Stimulated activated CD4-positive, alpha-beta T cell treated with anti-CD3 and anti-CD28 coated beads, Interleukin-15, amount 100 ng/mL, for 48 hours (primary cell): ENCODE measurements around the gene CLN6.
A peak's percentile ranks its signal among the peaks of the same experiment; 100 is the strongest.
"Not testable (repeated sequence)": the region's sequence is repeated elsewhere in the genome, so short reads cannot be mapped to it uniquely, and the experiment has no call there.

Experiments used
- DNase-seq, 2 donors: peaks; one replicate each; pipeline ENCODE4 v3.0.0-alpha.2; 2020; ENCODE audit warnings: low read depth in 2 of 2

Gene CLN6

DNA sequence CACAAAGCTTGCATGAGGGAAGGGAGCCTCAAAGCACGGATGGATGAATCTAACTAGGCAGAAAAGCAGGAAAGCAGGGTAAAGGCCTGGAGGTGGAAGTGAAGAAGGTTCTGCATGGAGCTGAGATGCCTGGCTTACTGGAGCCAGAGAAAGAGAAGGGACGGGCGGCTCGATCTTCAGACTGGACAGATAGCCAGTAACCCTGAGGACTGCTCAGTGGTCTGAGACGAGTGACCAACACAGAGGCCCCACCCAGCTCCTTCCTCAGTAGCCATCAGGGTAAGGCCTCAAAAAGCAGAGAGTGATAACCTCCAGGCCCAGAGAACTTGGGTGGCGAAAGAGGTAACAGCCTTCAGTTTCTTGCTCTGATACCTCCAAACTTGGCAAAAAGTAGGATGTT, 6.4 kb downstream of the CLN6 start:
- DNase-seq, result no peak

DNA sequence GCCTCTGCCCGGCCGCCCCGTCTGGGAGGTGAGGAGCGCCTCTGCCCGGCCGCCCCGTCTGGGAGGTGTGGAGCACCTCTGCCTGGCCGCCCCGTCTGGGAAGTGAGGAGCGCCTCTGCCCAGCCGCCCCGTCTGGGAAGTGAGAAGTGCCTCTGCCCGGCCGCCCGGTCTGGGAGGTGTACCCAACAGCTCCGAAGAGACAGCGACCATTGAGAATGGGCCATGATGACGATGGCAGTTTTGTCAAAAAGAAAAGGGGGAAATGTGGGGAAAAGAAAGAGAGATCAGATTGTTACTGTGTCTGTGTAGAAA, 7.1 kb downstream of the CLN6 start:
- DNase-seq, result not testable (repeated sequence)

DNA sequence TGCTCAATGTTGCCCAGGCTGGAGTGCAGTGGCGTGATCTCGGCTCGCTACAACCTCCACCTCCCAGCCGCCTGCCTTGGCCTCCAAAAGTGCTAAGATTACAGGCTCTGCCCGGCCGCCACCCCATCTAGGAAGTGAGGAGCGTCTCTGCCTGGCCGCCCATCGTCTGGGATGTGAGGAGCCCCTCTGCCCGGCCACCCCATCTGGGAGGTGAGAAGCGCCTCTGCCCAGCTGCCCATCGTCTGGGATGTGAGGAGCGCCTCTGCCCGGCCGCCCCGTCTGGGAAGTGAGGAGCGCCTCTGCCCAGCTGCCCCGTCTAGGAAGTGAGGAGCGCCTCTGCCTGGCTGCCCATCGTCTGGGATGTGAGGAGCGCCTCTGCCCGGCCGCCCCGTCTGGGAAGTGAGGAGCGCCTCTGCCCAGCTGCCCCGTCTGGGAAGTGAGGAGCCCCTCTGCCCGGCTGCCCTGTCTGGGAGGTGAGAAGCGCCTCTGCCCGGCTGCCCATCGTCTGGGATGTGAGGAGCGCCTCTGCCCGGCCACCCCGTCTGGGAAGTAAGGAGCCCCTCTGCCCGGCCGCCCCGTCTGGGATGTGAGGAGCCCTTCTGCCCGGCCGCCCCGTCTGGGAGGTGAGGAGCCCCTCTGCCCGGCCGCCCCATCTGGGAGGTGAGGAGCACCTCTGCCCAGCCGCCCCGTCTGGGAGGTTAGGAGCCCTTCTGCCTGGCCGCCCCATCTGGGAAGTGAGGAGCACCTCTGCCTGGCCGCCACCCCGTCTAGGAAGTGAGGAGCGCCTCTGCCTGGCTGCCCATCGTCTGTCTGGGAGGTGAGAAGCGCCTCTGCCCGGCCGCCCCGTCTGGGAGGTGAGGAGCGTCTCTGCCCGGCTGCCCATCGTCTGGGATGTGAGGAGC, 7.7 kb downstream of the CLN6 start:
- not testable (repeated sequence) for DNase-seq

DNA sequence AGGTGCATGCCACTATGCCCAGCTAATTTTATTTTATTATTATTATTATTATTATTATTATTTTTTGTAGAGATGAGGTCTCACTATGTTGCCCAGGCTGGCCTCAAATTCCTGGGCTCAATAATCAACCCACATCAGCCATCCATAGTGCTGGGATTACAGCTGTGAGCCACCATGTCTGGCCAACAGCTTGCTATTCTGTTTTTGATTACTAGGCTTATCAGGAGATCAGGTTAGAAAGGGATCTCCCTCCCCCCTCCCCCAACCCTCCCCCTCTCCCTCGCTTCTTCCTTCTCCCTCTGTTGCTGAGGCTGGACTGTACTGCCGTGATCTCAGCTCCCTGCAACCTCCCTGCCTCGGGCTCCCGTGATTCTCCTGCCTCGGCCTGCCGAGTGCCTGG, 8.6 kb downstream of the CLN6 start:
- DNase-seq, result no peak

DNA sequence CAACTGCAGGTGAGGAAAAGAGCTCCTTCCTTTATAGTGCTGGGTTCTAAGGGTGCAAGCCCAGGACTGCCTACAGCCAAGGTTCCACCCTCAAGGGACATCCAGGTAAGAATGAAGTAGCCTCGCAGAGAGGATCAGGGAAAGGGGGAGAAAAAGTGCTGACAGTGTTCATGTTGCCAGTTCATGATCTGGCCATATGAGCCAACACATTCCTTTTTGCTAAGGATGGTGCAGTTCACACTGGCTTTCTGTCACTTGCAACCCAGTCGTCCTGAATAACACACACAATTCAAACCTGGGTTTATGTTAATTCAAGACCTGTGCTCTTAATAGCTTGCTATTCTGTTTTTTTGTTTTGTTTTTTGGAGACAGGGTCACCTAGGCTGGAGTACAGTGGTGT, 9.0 kb downstream of the CLN6 start:
- DNase-seq, result no peak

DNA sequence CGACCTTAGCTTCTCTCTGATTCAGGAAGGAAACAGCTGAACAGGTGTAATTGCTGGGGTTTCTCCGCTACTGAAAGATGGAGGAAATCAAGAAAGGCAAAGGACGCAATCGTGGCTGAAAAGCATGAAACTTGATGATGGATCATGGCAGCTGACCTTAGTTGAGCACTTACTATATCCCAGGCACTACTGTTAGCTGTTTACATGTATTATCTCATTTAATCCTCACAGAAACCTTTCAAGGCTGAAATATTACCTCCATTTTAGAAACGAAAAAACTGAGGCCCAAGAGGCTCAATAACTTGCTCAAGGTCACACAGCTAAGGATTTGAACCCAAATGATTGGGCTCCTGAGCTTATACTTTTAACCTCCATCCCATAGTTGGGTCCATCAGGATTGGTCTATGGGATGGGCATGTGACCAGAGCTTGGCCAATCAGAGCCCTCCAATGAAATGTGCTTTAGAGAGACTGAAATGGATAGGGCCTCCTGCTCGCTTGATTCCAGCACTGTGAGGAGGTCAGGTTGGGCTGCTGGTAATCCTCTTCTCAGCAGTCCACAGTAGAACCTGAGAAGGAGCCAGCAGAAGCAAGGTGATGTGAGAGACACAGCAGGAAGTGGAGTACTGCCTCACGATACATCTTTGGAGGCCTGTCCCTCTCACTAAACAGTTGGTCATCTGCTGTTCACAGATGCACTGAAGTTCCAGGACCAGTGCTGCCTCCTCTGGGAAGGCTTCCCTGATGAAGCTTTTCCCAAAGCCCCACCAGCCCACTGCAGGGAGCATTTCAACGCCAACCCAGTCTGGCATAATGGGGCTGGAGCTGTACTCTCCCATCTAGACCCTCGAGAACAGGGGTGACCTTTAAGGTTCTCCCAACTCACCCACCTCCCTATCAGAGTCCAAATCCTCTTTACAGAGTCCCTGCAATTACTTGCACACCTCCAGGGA, 10.4 kb downstream of the CLN6 start:
- DNase-seq, result no peak

DNA sequence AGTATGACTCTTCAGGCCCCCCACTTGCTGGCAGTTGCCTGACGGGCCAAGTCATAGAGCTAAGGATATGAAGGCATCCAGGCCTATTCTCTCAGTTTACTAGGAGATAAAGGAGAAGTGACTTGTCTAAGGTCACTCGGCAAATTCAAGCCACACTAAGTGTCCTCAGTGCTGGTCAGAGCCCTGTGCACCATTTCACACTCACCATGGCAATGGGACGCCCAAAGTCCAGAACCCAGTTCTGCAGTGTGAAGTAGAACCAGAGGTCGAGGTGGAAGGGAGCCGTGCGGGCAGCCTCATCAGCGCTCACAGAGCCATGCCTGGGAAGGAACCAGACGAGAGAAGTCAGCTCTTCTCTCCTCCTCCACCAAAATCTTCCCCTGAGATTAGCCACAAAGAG, 11.2 kb downstream of the CLN6 start:
- no peak for DNase-seq

DNA sequence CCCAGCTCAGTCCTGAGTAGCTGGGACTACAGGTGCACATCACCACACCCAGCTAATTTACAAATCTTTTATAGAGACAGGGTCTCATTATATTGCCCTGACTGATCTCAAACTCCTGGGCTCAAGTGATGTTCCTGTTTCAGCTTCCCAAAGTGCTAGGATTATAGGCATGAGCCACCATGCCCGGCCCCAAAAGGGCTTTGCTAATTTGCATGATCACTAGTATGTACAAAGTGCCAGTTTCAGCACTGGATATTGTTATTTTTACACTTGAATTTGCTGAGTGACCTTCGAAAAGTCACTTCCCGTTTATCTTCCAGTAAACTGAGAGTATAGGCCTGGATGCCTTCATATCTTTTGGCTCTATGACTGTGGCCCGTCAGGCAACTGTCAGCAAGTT, 12.2 kb downstream of the CLN6 start:
- no peak for DNase-seq

DNA sequence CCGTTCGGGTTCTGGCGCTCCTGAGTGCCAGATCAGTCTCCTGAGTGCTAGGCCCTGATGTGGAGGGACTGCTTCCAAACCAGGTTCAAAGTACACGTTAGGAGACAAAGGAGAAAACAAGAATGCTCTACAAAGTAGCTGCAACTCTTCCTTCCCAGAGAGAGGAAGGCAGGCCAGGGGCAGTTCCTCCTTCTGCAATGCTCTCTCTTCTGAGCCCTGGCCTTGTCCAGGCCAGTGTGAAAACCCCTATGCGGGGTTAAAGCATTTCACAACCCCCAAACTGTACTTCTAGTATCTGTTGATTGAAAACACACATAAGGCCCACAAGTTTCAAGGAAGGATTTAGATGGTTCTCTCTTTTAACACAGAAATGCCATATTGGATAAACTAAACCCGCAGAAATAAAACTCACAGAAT, 14.7 kb downstream of the CLN6 start:
- DNase-seq, result no peak

DNA sequence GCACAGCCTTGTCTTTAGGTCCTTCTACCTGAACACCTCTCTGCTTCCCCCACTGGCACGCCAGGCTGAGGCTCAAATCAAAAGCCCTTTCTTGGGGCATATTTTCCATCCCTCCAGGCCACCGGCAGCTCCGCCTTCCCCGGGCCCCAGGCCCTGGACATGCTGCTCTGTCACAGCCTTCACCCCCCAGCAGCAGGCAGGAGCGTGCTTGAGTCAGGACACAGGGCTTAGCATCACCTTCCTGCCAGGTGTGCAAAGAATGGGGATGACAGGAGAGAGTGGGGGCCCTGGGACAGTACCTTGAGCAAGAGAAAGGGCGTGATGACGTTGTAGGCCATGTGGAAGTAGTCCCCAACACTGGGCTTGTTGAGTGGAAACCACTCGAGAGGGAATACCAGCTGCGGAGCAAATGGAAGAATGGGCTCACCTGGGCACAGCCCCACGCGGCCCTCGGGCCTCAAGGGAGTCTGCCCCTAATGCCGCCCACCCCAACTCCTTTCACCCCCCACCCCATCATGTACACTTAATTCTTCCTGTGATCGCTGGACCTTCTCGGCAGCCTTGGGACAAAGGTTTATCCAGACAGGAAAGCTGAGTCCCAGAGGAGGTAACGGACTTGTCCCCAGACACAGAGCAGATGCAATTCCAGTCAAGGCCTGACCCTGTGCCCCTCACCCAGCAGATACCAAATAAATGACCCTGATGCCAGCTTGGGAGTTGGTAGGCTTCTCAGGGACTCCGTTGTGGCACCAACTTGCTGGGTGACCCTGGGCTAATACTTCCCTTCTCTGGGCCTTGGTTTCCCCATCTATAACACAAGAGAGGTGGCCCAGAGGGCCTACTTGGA, 15.3 kb downstream of the CLN6 start:
- no peak for DNase-seq

DNA sequence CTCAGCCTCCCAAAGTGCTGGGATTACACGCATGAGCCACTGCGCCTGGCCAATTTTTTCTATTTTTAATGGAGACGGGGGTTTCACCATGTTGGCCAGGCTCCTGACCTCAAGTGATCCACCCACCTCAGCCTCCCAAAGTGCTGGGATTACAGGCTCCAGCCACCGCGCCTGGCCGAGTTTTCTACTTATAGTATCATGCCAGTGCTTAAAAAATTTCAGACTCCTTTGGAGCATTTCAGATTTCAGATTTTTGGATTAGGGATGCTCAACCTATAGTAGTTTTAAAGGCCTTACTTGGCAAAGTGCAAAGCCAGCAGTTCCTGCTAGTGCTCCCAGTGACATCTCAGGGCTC, 16.1 kb downstream of the CLN6 start:
- DNase-seq, result not testable (repeated sequence)

DNA sequence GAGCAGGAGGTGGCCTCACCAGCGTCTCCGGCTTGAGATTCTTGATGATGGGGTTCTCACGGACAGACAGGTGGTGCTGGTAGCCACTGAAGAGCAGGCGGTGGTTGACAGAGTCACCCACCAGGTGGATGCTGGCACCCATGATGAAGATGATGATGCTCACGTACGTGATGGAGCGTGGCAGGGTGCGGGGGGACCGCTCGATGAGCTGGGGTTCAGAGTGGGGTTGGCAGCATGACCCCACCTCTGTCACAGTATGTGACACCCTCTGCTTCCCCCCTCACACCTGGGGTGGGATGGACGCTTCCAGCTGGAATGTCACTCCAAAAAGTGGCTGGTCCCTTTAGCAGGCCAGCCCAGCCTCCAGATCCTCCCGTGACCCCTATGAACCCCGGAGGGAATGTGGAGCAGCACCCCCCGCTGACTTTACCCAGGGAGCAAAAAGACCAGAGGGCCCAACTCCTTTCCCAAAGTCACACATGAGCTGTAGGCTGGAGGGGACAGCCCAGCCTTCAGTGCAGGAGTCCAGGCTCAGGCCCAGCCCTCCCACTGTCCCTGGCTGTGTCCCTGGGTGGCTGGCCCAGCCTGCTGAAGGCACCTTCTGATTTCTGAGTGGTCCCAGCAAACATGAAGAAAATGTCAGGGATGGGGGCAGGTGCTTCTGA, 17.7 kb downstream of the CLN6 start:
- no peak for DNase-seq

DNA sequence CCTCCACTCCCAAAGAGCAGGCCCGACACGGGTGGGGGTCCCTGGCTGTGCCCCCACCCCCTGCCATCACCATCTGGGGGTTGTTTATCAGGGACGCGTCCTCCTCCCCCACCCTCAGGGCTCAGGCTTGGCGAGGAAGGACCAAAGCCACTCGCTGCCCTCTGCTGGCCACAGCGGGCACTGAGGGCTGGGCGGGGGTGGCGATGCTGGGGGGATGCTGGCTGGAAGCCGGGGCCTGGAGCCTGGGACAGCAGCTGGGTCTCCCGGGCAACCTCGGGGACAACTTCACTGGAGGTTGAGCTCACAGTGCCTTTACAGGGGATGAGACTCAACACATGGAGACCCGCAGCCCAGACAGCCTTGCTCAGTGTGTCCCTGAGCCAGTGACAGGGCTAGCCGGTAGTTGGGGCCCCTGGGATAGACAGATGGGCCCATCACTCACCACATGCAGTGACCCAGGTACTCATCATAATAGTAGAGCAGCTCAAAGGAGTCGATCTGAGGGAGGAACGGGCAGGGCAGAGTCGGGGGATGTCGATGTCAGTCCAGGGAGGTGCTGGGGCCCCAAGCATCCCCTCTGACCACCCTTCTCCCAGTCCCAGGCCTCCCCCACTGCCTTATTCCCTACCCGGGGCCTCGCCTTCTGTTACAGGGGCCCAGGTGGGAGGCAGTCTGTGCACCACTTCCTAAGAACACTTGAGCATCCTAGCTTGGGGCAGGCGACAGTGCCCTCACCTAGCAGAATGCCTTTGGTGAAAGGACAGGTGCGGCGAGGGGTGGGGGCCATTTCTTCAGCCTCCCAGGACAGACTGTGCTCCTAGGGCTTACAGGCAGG, 18.5 kb downstream of the CLN6 start:
- DNase-seq, result peak; percentile 25 to 48

DNA sequence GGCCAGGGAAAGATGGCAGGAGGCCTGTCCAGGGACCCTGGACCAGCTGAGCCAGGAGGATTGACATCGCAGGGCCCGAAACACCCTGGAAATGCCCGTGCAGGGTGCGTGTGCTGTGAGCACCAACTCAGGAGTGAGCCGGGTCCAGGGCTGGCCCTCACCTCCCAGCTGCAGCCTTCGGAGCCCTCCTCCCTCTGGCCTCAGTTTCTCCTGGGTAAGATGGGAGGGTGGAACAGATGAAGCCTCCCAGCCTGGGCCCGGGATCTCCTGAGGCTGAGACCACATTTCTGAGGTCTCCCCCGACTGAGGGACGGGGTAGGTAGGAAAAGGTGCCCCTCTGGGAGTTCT, 19.1 kb downstream of the CLN6 start:
- DNase-seq, result no peak

DNA sequence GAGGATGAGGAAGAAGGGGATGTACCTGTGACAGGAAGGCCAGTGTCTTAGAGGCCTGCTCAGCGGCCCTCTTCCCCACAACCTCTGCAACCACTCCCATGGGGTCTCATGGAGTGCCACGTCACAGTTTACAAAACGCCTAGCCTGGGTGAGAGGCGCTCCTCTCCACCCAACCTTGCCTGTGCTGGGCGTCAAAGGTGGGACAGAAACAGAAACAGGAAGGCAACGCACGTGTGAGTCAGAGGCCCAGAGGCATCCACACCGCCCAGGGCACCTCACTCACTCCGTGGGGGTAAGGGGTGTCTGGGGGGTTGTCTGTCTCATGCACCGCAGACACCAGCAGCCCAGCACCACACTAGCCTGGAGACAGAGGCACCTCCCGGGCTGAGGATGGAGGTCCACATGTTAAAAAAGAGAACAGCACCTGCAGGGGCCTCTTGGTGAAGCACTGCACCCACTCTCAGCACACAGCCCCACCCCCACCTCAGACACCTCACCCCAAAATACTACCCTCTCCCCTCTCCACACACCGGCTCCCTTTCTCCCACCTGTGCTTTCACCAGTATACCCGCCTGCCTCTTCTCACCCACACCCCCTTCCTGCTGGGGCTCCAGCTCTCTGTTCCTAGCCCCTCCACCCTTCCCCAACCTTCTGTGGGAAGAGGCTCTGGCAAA, 19.7 kb downstream of the CLN6 start:
- peak in 1 of 2 donors; percentile 35 for DNase-seq

DNA sequence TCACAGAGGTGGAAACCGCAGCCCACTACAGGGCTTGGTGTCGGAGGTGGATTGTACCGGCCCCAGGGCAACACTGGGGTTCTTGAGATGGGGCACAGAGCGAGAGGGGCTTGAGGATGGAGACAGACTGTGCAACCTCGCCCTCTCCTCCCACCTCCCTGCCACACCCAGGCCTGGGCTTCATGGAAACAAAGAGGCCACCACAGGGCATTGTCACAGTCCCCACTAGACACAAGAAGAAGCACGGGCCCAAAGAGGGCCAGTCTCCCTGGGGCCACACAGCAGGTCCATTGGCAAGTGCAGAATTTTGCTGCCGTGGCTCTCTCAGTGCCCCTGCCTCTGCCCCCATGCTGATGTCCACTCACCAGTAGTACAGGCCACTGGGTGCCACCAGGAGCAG, 20.3 kb downstream of the CLN6 start:
- DNase-seq, result no peak

DNA sequence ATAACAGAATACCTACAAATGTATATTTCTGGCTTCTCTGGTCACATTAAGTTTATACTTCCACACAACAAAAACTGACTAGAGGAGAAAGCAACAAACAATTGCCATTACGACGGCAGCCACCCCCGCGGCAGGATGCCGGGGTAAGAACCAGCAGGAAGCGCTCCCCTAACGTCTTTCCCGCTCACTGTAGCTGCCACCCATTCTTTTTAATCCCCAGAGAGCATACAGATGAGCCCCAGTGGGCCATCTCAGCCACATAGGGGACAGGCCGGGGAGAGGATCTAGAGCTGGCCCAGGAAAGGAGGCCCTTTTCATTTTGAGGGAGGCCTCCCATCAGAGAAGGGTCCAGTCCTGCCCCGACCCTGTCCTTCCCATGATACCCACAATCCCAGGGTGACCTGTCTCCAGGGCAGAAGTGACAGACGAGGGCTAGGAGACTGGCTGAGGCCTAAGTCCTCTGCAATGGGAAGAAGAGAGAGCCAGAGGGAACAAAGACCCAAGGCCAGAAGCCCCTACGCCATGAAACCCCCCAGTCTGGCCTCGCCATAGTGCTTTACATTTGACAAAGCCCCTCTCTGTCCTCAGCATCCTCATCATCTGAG, 20.8 kb downstream of the CLN6 start:
- DNase-seq, result no peak

DNA sequence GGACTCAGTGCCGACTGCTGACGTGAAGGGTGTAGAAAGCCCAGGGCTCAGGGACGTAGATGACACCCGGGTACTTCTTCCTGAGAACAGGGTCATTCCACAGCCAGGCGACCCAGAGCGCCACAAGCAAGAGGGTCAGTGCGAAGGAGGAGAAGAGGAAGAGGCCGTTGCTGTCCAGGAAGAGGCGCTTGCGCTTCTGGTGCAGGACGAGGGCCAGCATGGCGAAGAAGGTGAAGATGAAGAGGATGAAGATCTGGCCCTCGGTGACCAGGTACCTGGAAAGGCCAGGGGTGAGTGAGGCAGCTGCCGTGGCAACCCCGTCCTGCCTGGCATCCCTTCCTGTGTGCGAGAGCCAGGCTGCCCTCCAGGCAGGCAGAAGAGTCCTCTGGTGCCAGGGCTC, 21.4 kb downstream of the CLN6 start:
- DNase-seq, result no peak

DNA sequence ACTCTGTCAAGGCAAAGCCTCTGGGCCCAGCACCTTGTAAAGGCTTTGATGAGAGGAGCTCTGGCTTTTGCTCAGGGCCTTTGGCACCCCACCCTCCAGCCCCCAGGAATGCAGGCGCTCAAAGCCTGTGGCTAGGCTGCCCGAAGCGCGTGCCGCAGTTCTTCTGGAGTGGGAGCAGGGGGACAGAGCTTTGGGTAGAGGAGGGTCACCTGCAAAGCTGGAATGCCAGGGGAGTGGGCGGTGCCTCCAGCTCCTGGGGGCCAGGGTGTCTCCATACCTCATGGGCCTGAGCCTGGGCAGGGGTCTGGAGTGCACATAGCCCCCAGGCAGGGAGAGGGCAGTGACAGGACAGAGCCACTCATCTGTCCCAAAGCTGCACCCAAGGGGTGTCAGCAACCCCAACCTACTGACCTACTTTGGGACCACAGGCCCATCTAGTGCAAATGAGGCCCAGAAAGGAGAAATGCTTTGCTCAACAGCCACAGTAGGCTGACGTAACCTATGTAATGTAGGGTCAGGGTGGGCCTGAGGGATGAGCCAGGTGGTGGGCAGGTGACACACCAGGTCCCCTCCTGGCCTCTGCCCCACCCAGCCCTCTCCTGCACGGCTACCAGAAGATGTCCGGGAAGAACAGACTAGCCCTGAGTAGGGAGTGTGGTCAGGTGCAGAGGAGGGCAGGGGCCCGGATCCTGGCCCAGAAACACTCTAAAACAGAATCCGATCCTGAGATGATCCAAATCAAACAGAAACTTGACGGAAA, 22.2 kb downstream of the CLN6 start:
- DNase-seq, result no peak
